CD1c-positive myeloid dendritic cell (primary cell): ENCODE results near the gene REEP6.
"Not testable (repeated sequence)": the region's sequence is repeated elsewhere in the genome, so short reads cannot be mapped to it uniquely, and the experiment has no call there.

ENCODE experiments used
- DNase-seq: peaks from one replicate; pipeline ENCODE4 v3.0.0-alpha.2; 2016; ENCODE audit errors: extremely low spot score

REEP6 gene

GRCh38 chr19:1489463-1490310 is 1.3 kb upstream of the REEP6 start:
- DNase-seq: no peak

- DNase-seq: peak; percentile 99
These were observed 469 bp upstream of the REEP6 start, which contains the start of gene PCSK4 for GRCh38 chr19:1490311-1491113. PCSK4 (minus strand) TSS chr19:1490350; CDS start chr19:1490346, 4 bp downstream.

- no peak for DNase-seq
These were observed 829 bp downstream of the REEP6 start for GRCh38 chr19:1491849-1492170.

- DNase-seq: no peak
These were observed 1.6 kb downstream of the REEP6 start for GRCh38 chr19:1492474-1493006.

- no peak for DNase-seq
These were observed 3.3 kb downstream of the REEP6 start for GRCh38 chr19:1494115-1494815.

GRCh38 chr19:1495051-1495798 is 4.2 kb downstream of the REEP6 start:
- DNase-seq: no peak

- DNase-seq: no peak
These were observed 5.1 kb downstream of the REEP6 start for GRCh38 chr19:1495799-1496713.

- no peak for DNase-seq
These were observed 6.0 kb downstream of the REEP6 start for GRCh38 chr19:1496714-1497577.

- no peak for DNase-seq
These were observed 6.7 kb downstream of the REEP6 start for GRCh38 chr19:1497578-1498235.

GRCh38 chr19:1499231-1499630 is 8.2 kb downstream of the REEP6 start:
- not testable (repeated sequence) for DNase-seq

GRCh38 chr19:1501200-1501595 is 10.2 kb downstream of the REEP6 start:
- DNase-seq: no peak

- no peak for DNase-seq
These were observed 11.6 kb downstream of the REEP6 start for GRCh38 chr19:1502433-1503088.

- DNase-seq: peak; percentile 74
These were observed 12.3 kb downstream of the REEP6 start for GRCh38 chr19:1503089-1503924.

- no peak for DNase-seq
These were observed 13.2 kb downstream of the REEP6 start for GRCh38 chr19:1503925-1504773.

- DNase-seq: no peak
These were observed 14.0 kb downstream of the REEP6 start for GRCh38 chr19:1505012-1505411.
